HG02884 (cell line): ENCODE data around the gene TTLL4.
"Not testable (repeated sequence)": the region's sequence is repeated elsewhere in the genome, so short reads cannot be mapped to it uniquely, and the experiment has no call there.

Experiments
- ATAC-seq: cut with Tn5 transposase; IDR thresholded peaks from one replicate; pipeline ENCODE4 v1.9.1; 2021; ENCODE audit warnings: mild to moderate bottlenecking, moderate library complexity; ENCODE audit not compliant: unreplicated experiment

Gene TTLL4

GRCh38 chr2:218710687-218711549 lies at the start of gene TTLL4:
Gene TTLL4 (plus strand): TSS chr2:218710835. CDS start chr2:218737677, 26,842 bp downstream.
- peak; percentile 86 for ATAC-seq

GRCh38 chr2:218662377-218662776 lies 48.3 kb upstream of the TTLL4 start:
- ATAC-seq, result no peak

- no peak for ATAC-seq
Observed at GRCh38 chr2:218662827-218663226, 47.8 kb upstream of the TTLL4 start.

- ATAC-seq, result no peak
Observed at GRCh38 chr2:218663901-218664300, 46.7 kb upstream of the TTLL4 start.

- no peak for ATAC-seq
Observed at GRCh38 chr2:218664653-218665052, 46.0 kb upstream of the TTLL4 start.

GRCh38 chr2:218671097-218671653 lies 39.5 kb upstream of the TTLL4 start:
- ATAC-seq, result no peak

- peak; percentile 98 for ATAC-seq
Observed at GRCh38 chr2:218671654-218672566, 38.7 kb upstream of the TTLL4 start, which contains the start of the genes RNF25 and STK36. Gene RNF25 (minus strand): TSS chr2:218672002. CDS start chr2:218671970, 32 bp downstream. Gene STK36 (plus strand): TSS chr2:218672086. CDS start chr2:218672830, 744 bp downstream.

- no peak for ATAC-seq
Observed at GRCh38 chr2:218679119-218679518, 31.5 kb upstream of the TTLL4 start.

- no peak for ATAC-seq
Observed at GRCh38 chr2:218680061-218680460, 30.6 kb upstream of the TTLL4 start.

- ATAC-seq, result not testable (repeated sequence)
Observed at GRCh38 chr2:218687400-218688060, 23.1 kb upstream of the TTLL4 start.

- ATAC-seq, result no peak
Observed at GRCh38 chr2:218691234-218691633, 19.4 kb upstream of the TTLL4 start.

GRCh38 chr2:218694405-218695145 lies 16.1 kb upstream of the TTLL4 start:
- no peak for ATAC-seq

- ATAC-seq, result no peak
Observed at GRCh38 chr2:218698885-218699284, 11.8 kb upstream of the TTLL4 start.

- no peak for ATAC-seq
Observed at GRCh38 chr2:218701806-218702205, 8.8 kb upstream of the TTLL4 start.

GRCh38 chr2:218703341-218703740 lies 7.3 kb upstream of the TTLL4 start:
- ATAC-seq, result no peak

GRCh38 chr2:218708086-218708485 lies 2.5 kb upstream of the TTLL4 start:
- ATAC-seq, result no peak

- ATAC-seq, result no peak
Observed at GRCh38 chr2:218709908-218710307, 727 bp upstream of the TTLL4 start.

GRCh38 chr2:218710334-218710686 lies 325 bp upstream of the TTLL4 start:
- no peak for ATAC-seq

GRCh38 chr2:218711550-218711929 lies 905 bp downstream of the TTLL4 start:
- ATAC-seq, result no peak

GRCh38 chr2:218713922-218714321 lies 3.3 kb downstream of the TTLL4 start:
- no peak for ATAC-seq
